ENCODE data around the gene ISM2.
A peak's percentile ranks its signal among the peaks of the same experiment; 100 is the strongest.

The ISM2 gene

GRCh38 chr14:77459072-77459723, 39.4 kb downstream of the ISM2 start:
- no peak for DNase-seq

- DNase-seq = peak; percentile 38
These were observed 40.2 kb downstream of the ISM2 start for GRCh38 chr14:77458249-77458950.

- peak; percentile 98 for DNase-seq
These were observed 40.9 kb downstream of the ISM2 start, which contains the start of the genes AHSA1 and VIPAS39 for GRCh38 chr14:77457522-77458248. TSS of gene AHSA1 (plus strand) at chr14:77458093. CDS start at chr14:77458190, 97 bp downstream. TSS of gene VIPAS39 (minus strand) at chr14:77457601. CDS start at chr14:77454102, 3,499 bp downstream.

GRCh38 chr14:77457115-77457521, 41.5 kb downstream of the ISM2 start:
- DNase-seq = no peak

- DNase-seq = no peak
These were observed 42.5 kb downstream of the ISM2 start for GRCh38 chr14:77455966-77456640.

- no peak for DNase-seq
These were observed 56.4 kb downstream of the ISM2 start for GRCh38 chr14:77442196-77442595.

GRCh38 chr14:77439861-77440260, 58.8 kb downstream of the ISM2 start:
- DNase-seq = no peak

- no peak for DNase-seq
These were observed 60.0 kb downstream of the ISM2 start for GRCh38 chr14:77438596-77438995.

GRCh38 chr14:77436042-77436441, 62.6 kb downstream of the ISM2 start:
- DNase-seq = no peak

GRCh38 chr14:77426396-77426795, 72.2 kb downstream of the ISM2 start:
- no peak for DNase-seq

GRCh38 chr14:77424862-77425261, 73.8 kb downstream of the ISM2 start:
- DNase-seq = no peak

Data from NCI-H2171 (cell line).